IMR-90 (cell line): ENCODE measurements around the gene COL4A1. TPM values are rescaled to one million over a fixed set of nuclear protein-coding genes. Genes with fewer than 3 reads are reported as not detected.

Experiments
- ATAC-seq: fragments of 200-7000 bp; cut with Tn5 transposase; 2 replicates; pipeline ENCODE4 v1.9.1; 2020; ENCODE audit warnings: low read depth, mild to moderate bottlenecking, moderate library complexity
- BruUV-seq: library from RNA; stranded (reverse); fragments of 400-500 nt; replicated peaks from 2 replicates; lab custom pipeline; 2021; lab: Mats Ljungman, UMichigan
- CTCF ChIA-PET: fragments of 300-600 bp; formaldehyde crosslinking; extraction: SDS; loops from one replicate; lab custom pipeline; 2021; ENCODE audit warnings: antibody characterized with exemption; lab: Yijun Ruan, JAX
- POLR2A ChIA-PET: fragments of 300-600 bp; sonication (Branson Sonifier 250); formaldehyde crosslinking; loops from one replicate; lab custom pipeline; 2022; ENCODE audit warnings: antibody characterized with exemption; ENCODE audit not compliant: unreplicated experiment; lab: Charles Lee
- DNase-seq: peaks from one replicate; pipeline ENCODE4 v3.0.0; 2013
- H2AFZ ChIP-seq: replicated peaks from 2 replicates; pipeline ENCODE3; 2013; ENCODE audit warnings: low read length, mild to moderate bottlenecking; ENCODE audit not compliant: poor library complexity
- H2AK5ac ChIP-seq: 2 replicates; pipeline ENCODE4 v1.6.1; 2013; ENCODE audit warnings: low read depth, low read length, inconsistent platforms
- H2AK9ac ChIP-seq: replicated peaks from 2 replicates; pipeline ENCODE3; 2013; ENCODE audit warnings: mild to moderate bottlenecking, low read depth, low read length, moderate library complexity; ENCODE audit not compliant: poor library complexity
- H2BK120ac ChIP-seq: 2 replicates; pipeline ENCODE4 v1.6.1; 2013; ENCODE audit warnings: low read depth, low read length, inconsistent platforms
- H2BK15ac ChIP-seq: 3 replicates; pipeline ENCODE4 v1.6.1; 2013; ENCODE audit warnings: low read depth, low read length, inconsistent platforms
- H2BK20ac ChIP-seq: 2 replicates; pipeline ENCODE4 v1.6.1; 2013; ENCODE audit warnings: low read depth, mild to moderate bottlenecking, inconsistent platforms, low read length, moderate library complexity
- H2BK5ac ChIP-seq: 2 replicates; pipeline ENCODE4 v1.6.1; 2013; ENCODE audit warnings: mild to moderate bottlenecking, low read depth, low read length, inconsistent platforms; ENCODE audit not compliant: poor library complexity, severe bottlenecking
- H3K14ac ChIP-seq: replicated peaks from 2 replicates; pipeline ENCODE4 v1.6.1; 2013; ENCODE audit warnings: low read depth, low read length, inconsistent platforms
- H3K18ac ChIP-seq: 2 replicates; pipeline ENCODE4 v1.6.1; 2013; ENCODE audit warnings: low read depth, low read length, control low read depth
- H3K23ac ChIP-seq: 2 replicates; pipeline ENCODE4 v1.6.1; 2013; ENCODE audit warnings: low read depth, low read length, inconsistent platforms
- H3K27ac ChIP-seq: 2 replicates; pipeline ENCODE4 v1.5.1; 2013; ENCODE audit warnings: mild to moderate bottlenecking, control low read depth, low read length; ENCODE audit not compliant: insufficient read depth
- H3K27me3 ChIP-seq: 2 replicates; pipeline ENCODE4 v1.6.1; 2013; ENCODE audit warnings: low read length; ENCODE audit not compliant: control insufficient read depth, insufficient read depth
- H3K36me3 ChIP-seq: 2 replicates; pipeline ENCODE4 v1.6.1; 2013; ENCODE audit warnings: low read length, mixed read lengths; ENCODE audit not compliant: control insufficient read depth, insufficient read depth
- H3K4ac ChIP-seq: 2 replicates; pipeline ENCODE4 v1.6.1; 2013; ENCODE audit warnings: low read depth, low read length, inconsistent platforms
- H3K4me1 ChIP-seq: 2 replicates; pipeline ENCODE4 v1.6.1; 2013; ENCODE audit warnings: low read length, mixed read lengths; ENCODE audit not compliant: control insufficient read depth, insufficient read depth
- H3K4me2 ChIP-seq: 2 replicates; pipeline ENCODE4 v1.6.1; 2013; ENCODE audit warnings: low read depth, mild to moderate bottlenecking, control low read depth, low read length, moderate library complexity
- H3K4me3 ChIP-seq: 2 replicates; pipeline ENCODE4 v1.5.1; 2013; ENCODE audit warnings: low read depth, mild to moderate bottlenecking, control low read depth, low read length, moderate library complexity; ENCODE audit not compliant: insufficient read depth
- H3K56ac ChIP-seq: 2 replicates; pipeline ENCODE4 v1.6.1; 2013; ENCODE audit warnings: low read length, inconsistent platforms; ENCODE audit not compliant: insufficient read depth; ENCODE audit errors: extremely low read depth
- H3K79me1 ChIP-seq, 2 experiments: 2 replicates each; pipeline ENCODE4 v1.6.1; 2013; ENCODE audit warnings: low read length in 2 of 2, inconsistent platforms in 1 of 2, low read depth in 1 of 2
- H3K9ac ChIP-seq: 2 replicates; pipeline ENCODE4 v1.6.1; 2013; ENCODE audit warnings: low read depth, low read length, control low read depth
- H3K9me1 ChIP-seq: 2 replicates; pipeline ENCODE4 v1.6.1; 2013; ENCODE audit warnings: low read length, inconsistent platforms; ENCODE audit not compliant: insufficient read depth
- H3K9me3 ChIP-seq: 2 replicates; pipeline ENCODE4 v1.6.1; 2013; ENCODE audit warnings: low read length; ENCODE audit not compliant: control insufficient read depth, insufficient read depth
- H4K20me1 ChIP-seq: 2 replicates; pipeline ENCODE4 v1.6.1; 2013; ENCODE audit warnings: low read length, inconsistent platforms; ENCODE audit not compliant: insufficient read depth
- H4K5ac ChIP-seq: 2 replicates; pipeline ENCODE4 v1.6.1; 2013; ENCODE audit warnings: mild to moderate bottlenecking, low read depth, low read length, control low read depth
- H4K8ac ChIP-seq, 2 experiments: 2 replicates each; pipeline ENCODE4 v1.6.1; 2013; ENCODE audit warnings: low read depth in 2 of 2, low read length in 2 of 2, control low read depth in 1 of 2, inconsistent platforms in 1 of 2
- H4K91ac ChIP-seq: 2 replicates; pipeline ENCODE4 v1.6.1; 2013; ENCODE audit warnings: low read depth, low read length, inconsistent platforms; ENCODE audit not compliant: insufficient read depth
- BHLHE40 ChIP-seq: fragments of 150-350 bp; IDR thresholded peaks from 2 replicates; pipeline ENCODE4 v1.6.1; 2016; ENCODE audit warnings: mild to moderate bottlenecking, low read depth, low read length
- CEBPB ChIP-seq: IDR thresholded peaks from 2 replicates; pipeline ENCODE4 v1.6.1; 2012; ENCODE audit warnings: low read depth, low read length, improper control_type of control experiment
- CTCF ChIP-seq: conservative IDR thresholded peaks from 2 replicates; pipeline ENCODE4 v1.5.1; 2012; ENCODE audit warnings: mild to moderate bottlenecking, low read depth, low read length, improper control_type of control experiment
- FOS ChIP-seq: fragments of 150-350 bp; IDR thresholded peaks from 2 replicates; pipeline ENCODE4 v1.6.1; 2016; ENCODE audit warnings: low read depth, low read length
- MAFK ChIP-seq: IDR thresholded peaks from 2 replicates; pipeline ENCODE4 v1.6.1; 2012; ENCODE audit warnings: low read depth, low read length, improper control_type of control experiment
- MAZ ChIP-seq: IDR thresholded peaks from 2 replicates; pipeline ENCODE4 v1.6.1; 2012; ENCODE audit warnings: low read depth, mild to moderate bottlenecking, low read length, improper control_type of control experiment, moderate library complexity, borderline replicate concordance
- MXI1 ChIP-seq: IDR thresholded peaks from 2 replicates; pipeline ENCODE4 v1.6.1; 2012; ENCODE audit warnings: low read depth, mild to moderate bottlenecking, low read length, moderate library complexity, borderline replicate concordance
- NFE2L2 ChIP-seq: fragments of 150-350 bp; IDR thresholded peaks from 2 replicates; pipeline ENCODE4 v1.6.1; 2016; ENCODE audit warnings: low read depth, mild to moderate bottlenecking, low read length
- POLR2A ChIP-seq: IDR thresholded peaks from 2 replicates; pipeline ENCODE4 v1.6.1; 2012; ENCODE audit warnings: mild to moderate bottlenecking, low read depth, low read length
- RCOR1 ChIP-seq: IDR thresholded peaks from 2 replicates; pipeline ENCODE4 v1.6.1; 2012; ENCODE audit warnings: mild to moderate bottlenecking, low read length, improper control_type of control experiment; ENCODE audit not compliant: insufficient replicate concordance
- RFX5 ChIP-seq: IDR thresholded peaks from 2 replicates; pipeline ENCODE4 v1.8.0; 2012; ENCODE audit warnings: low read depth, mild to moderate bottlenecking, low read length, moderate library complexity
- SMC3 ChIP-seq: fragments of 150-350 bp; IDR thresholded peaks from 2 replicates; pipeline ENCODE4 v1.6.1; 2016; ENCODE audit warnings: low read depth, mild to moderate bottlenecking, antibody characterized with exemption, low read length, moderate library complexity
- USF2 ChIP-seq: fragments of 150-350 bp; IDR thresholded peaks from 2 replicates; pipeline ENCODE4 v1.6.1; 2017; ENCODE audit warnings: mild to moderate bottlenecking, antibody characterized with exemption, low read length, low read depth
- WGBS, 2 experiments: methylation state at CpG; one replicate each; pipeline versions ENCODE4 v1.1.5 to v1.1.7; 2013; ENCODE audit warnings: missing lambda C conversion rate in 2 of 2; ENCODE audit not compliant: insufficient read length in 1 of 2; ENCODE audit errors: extremely low coverage in 2 of 2; 5-methylcytosine and 5-hydroxymethylcytosine counted together
- dilution Hi-C: fragments of 300-500 bp; cut with HindIII; formaldehyde crosslinking; loops from one replicate; pipeline ENCODE4 v1.14.3; 2018; ENCODE audit warnings: low sequenced_read_pairs; ENCODE audit not compliant: unreplicated experiment
- in situ Hi-C: fragments of 300-500 bp; cut with MboI; formaldehyde crosslinking; loops from 3 replicates; pipeline ENCODE4 v1.14.3; 2019; ENCODE audit warnings: low sequenced_read_pairs, inconsistent platforms, mixed read lengths
- intact Hi-C: fragments of 100-400 bp; cut with micrococcal nuclease; formaldehyde crosslinking; loops from 2 replicates; pipeline ENCODE4 v1.10.0; 2022
- polyA plus RNA-seq, 3 experiments: library from polyadenylated mRNA; depleted of rRNA; stranded (reverse); fragments of >200 nt; gene quantifications; 2 replicates each; pipeline ENCODE4 v1.2.3, GENCODE V29; 2012; ENCODE audit warnings: low replicate concordance in 1 of 3
- total RNA-seq: library from RNA; depleted of rRNA; stranded (reverse); fragments of >200 nt; gene quantifications from 2 replicates; pipeline ENCODE4 v1.2.3, GENCODE V29; 2012

Gene COL4A1
- total and polyA plus RNA-seq, 2 of the 4 experiments (the other 2 are of a cell fraction), result 230 to 337 TPM

- BruUV-seq, result no TSS peak
- Histone ChIP-seq H4K91ac (peak overlapping the region; percentile 43; the same call in 1 of the 2 replicates), H3K56ac (no peak overlapping the region), H4K20me1 (peaks cover 68% of the 10 kb centered on the region), H2BK120ac (peak overlapping the region; percentile 80), H2BK20ac (peak overlapping the region; percentile 36), H3K9ac (peak overlapping the region; percentile 53; the same call in 1 of the 2 replicates), H3K4me1 (peaks cover 28% of the 10 kb centered on the region), H3K4me2 (peak overlapping the region; percentile 63), H3K4me3 (no peak overlapping the region), H3K27me3 (no peaks in the 10 kb centered on the region), H4K5ac (peak overlapping the region; percentile 32), H2AK5ac (peak overlapping the region; percentile 89), H3K18ac (peak overlapping the region; percentile 61), H2BK5ac (peak overlapping the region; percentile 70), H3K79me1 (peaks cover 0 to 69% of the 10 kb centered on the region in 2 experiments; a peak in 3 of 4 replicates), H3K9me1 (peaks cover 36% of the 10 kb centered on the region), H2AK9ac (peak overlapping the region; percentile 51), H3K36me3 (peaks cover 53% of the 10 kb centered on the region), H4K8ac (peak overlapping the region; percentile 22 to 76; a peak in 3 of 4 replicates), H3K14ac (peak overlapping the region; percentile 85), H3K23ac (peak overlapping the region; percentile 84), H3K27ac (peak overlapping the region; percentile 74), H3K9me3 (no peaks in the 10 kb centered on the region), H2BK15ac (0 out of 3 replicates have a peak overlapping the region, but pooled peaks have one; percentile 26), H3K4ac (peak overlapping the region; percentile 56), H2AFZ (peak overlapping the region; percentile 25)
- WGBS, 2 experiments, result 68% methylated on average over 5 of the region's 30 CpGs; no CpG with 5 or more reads in 1 of the 2 experiments
- TF ChIP-seq MXI1 (no peak), POLR2A (no peak), USF2 (no peak), RCOR1 (no peak), SMC3 (no peak), CEBPB (no peak), FOS (no peak), MAFK (no peak), CTCF (no peak), RFX5 (no peak), MAZ (no peak), NFE2L2 (no peak), BHLHE40 (no peak)
- intact Hi-C loops, result no loop called here
- in situ Hi-C loops, result no loop called here
- no peak for ATAC-seq
- ChIA-PET CTCF (interaction anchor here (1.0 kb wide), 1 partner anchor 101 kb away, joined by 4 read pairs; no protein-coding TSS in a partner anchor), POLR2A (interaction anchor here (1.0 to 1.2 kb wide), 3 partner anchors 25 to 100 kb away, joined by 3 to 4 read pairs (median 3); no protein-coding TSS in a partner anchor)
- DNase-seq, result no peak
- dilution Hi-C loops, result no loop called here
Measured at GRCh38 chr13:110311443-110312338, 4.7 kb upstream of the COL4A1 start.
